GM19023 (cell line): ENCODE results near the gene FAM72A.
"Not testable (repeated sequence)": the region's sequence is repeated elsewhere in the genome, so short reads cannot be mapped to it uniquely, and the experiment has no call there.

Experiments
- ATAC-seq: cut with Tn5 transposase; IDR thresholded peaks from one replicate; pipeline ENCODE4 v1.9.1; 2021; ENCODE audit warnings: mild to moderate bottlenecking, moderate library complexity; ENCODE audit not compliant: unreplicated experiment

The FAM72A gene

GRCh38 chr1:206202789-206203363 is at the start of gene FAM72A:
FAM72A (minus strand) TSS chr1:206202839; CDS start chr1:206202025, 814 bp downstream.
- peak; percentile 92 for ATAC-seq

- not testable (repeated sequence) for ATAC-seq
These were observed 48.5 kb upstream of the FAM72A start for GRCh38 chr1:206250953-206251681.

- ATAC-seq: not testable (repeated sequence)
These were observed 43.7 kb upstream of the FAM72A start for GRCh38 chr1:206246129-206246886.

GRCh38 chr1:206245479-206245878 is 42.8 kb upstream of the FAM72A start:
- ATAC-seq: not testable (repeated sequence)

DNA sequence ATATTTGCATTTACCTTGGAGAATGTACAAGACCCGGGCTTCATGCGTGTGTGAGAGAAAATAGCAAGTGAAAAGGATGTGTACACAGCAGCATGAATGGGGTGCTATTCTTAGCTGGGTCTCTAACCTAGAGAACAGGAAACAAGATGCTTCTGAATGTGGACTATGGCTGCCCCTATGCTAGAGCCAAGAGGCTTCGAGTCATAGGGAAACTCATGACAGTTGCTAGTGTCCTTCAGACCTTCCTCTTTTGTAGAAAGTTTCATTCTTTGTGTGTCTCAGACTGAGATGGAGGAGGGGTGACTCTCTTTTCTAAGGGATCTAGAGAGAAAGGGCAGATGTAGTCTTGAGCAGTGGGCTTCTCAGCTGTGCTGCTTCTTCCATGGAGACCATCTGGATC is 40.7 kb upstream of the FAM72A start:
- ATAC-seq: peak; percentile 98

GRCh38 chr1:206240288-206240687 is 37.6 kb upstream of the FAM72A start:
- ATAC-seq: not testable (repeated sequence)

- not testable (repeated sequence) for ATAC-seq
These were observed 32.6 kb upstream of the FAM72A start for GRCh38 chr1:206235190-206235589.

DNA sequence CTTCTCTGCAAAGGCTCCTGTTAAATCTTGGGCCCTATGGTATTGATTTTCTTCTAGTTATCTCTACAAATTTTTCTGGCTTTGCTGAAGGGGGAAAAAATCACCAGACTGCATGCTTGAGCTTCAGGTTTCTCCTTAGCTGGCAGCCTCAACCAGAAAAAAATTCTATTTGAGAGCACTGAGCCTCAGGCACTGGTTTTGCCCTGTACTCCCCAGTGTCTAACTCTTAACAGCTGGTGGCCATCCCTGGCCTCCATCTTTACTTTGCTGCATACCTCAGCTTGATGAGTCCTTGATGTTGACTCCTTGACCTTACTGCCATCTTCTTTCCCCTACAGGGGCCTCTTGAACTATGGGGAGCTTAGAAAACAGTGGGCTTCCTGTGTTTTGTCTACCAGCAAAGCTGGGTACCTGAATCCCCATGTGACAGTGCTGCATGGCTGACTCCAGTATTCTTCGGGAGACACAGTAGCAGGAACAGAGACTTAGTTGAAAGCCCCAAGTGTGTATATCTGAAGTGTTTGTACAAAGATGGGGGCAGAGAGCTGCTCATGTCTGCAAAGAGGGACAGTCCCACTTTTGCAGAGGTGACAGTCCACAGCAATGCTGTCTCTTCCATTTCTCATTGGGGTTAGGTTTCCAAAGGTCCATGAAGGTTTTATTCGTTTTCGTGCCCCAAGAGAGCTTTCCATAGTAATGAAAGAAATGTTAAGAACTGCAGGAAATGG is 31.7 kb upstream of the FAM72A start:
- ATAC-seq: not testable (repeated sequence)

DNA sequence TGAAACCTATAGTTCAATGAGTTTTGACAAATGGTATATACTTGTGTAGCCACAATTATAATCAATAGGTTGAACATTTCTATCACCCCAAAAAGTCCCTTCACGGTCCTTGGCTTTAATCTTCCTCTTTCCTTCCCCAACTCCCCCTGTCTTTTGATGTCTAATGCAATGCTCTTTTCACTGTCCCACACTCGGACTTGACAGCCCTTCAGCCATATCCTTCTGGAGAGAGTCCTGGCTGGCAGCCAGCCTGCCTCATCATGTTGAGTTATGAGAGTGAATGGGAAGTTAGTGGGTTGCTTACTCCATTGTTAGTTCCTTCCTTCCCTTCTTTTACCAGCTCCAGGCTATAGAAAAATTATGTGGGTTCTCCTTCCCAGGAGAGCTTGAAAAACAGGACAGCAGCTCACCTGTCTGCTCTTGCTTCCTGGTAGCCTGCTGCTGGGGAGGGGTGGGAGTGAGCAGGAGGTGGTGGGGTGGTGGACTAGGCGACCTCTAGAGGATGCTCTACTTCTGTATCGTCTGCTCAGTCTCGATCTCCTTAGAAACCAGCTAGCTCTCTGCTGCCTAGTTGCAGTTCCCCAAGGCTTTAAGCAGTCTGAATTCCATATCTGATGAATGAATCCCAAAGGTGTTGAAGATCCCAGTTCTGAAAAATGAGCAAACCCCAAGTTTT is 30.5 kb upstream of the FAM72A start:
- ATAC-seq: not testable (repeated sequence)

DNA sequence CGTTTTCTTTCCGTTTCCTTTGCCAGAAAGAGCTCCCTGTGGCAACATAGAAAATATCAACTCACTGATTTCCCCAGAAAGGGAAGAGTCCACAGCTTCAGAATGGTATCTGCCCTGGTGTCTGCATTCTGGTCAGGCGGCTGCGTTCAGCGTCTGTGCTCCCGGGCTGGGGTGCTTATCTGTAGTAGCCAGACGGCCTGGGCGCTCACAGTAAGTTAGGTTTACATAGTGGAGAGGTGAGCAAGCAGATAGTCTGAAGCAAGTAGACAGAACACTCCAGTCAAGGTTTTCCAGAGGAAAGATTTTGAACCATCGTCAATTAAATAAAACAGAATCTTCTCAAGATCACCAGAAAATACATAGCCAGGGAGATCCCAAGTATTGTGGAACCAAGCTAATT is 29.4 kb upstream of the FAM72A start:
- not testable (repeated sequence) for ATAC-seq

DNA sequence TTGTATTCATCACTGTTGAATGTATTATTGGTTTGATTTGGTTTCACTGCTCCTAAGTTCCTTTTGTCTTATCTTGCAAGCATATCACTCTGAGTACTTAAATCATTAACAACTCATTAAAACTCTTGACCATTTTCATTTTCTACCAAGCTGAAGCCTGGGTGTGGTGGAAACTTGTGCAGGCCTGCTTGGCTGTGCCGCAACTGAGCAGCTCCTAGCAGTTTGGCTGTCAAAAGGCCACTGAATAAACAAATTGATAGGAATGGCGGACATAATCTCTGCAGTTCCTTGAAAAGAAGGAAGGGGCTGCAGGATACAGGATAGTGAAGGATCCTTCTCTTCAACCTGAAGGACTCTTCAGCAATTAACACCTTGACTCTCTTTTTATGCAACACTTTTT is 26.6 kb upstream of the FAM72A start:
- ATAC-seq: not testable (repeated sequence)

GRCh38 chr1:206226886-206227285 is 24.2 kb upstream of the FAM72A start:
- ATAC-seq: not testable (repeated sequence)

GRCh38 chr1:206225386-206225785 is 22.7 kb upstream of the FAM72A start:
- ATAC-seq: not testable (repeated sequence)

DNA sequence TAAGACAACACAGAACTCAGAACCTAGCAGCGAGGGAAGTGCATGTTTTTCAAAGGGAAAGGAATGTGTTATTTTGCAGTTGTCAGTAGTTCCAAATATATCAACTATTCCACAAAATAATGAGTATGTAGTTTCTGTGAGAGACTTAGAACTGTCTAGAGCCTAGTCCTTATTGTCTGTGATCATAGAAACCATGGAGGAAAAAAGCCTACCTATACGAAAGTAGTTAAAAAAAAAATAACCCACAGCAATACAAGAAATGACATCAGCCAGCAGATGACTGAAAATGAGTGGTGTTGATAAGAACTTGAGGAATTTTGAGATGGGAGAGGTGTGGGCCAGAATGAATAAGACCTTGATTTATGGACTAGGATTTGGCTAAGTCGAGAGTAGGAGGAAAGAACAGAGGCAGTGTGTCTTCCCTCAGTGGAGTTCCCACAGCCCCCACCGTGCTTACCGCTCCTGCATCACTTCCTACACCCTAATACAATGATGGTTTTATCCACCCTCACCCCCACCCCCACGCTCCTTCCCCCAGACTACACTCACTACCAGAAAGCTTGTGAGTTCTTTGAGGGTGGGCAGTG is 21.6 kb upstream of the FAM72A start:
- ATAC-seq: not testable (repeated sequence)

GRCh38 chr1:206221585-206221984 is 18.9 kb upstream of the FAM72A start:
- not testable (repeated sequence) for ATAC-seq

- not testable (repeated sequence) for ATAC-seq
These were observed 17.8 kb upstream of the FAM72A start for GRCh38 chr1:206220332-206221000.

GRCh38 chr1:206219514-206220331 is 17.1 kb upstream of the FAM72A start:
- ATAC-seq: not testable (repeated sequence)

GRCh38 chr1:206218765-206219164 is 16.1 kb upstream of the FAM72A start:
- not testable (repeated sequence) for ATAC-seq

DNA sequence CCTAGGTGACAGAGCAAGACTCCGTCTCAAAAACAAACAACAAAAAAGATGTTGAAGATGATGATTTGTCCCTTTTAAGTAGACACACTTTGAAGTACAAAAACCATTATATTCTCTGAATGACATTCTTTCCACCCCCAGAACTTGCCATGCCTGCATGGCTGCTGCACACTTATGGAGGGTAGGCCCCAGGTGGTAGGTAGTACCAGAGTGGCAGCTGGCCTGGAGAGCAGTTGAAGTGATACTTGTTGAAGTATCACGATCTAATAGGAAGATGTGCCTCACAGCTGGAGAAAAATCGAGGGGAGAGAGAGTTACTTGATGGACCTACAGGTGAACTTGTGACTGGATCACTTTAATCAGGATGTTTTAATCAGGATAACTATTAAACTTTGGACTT is 15.6 kb upstream of the FAM72A start:
- not testable (repeated sequence) for ATAC-seq
